Hippocampal formation (tissue), 2 donors: ENCODE data around the gene ZPR1.
"Not testable (repeated sequence)": the region's sequence is repeated elsewhere in the genome, so short reads cannot be mapped to it uniquely, and the experiment has no call there.

Source experiments
- DNase-seq, 2 donors: peaks; one replicate each; lab custom pipeline; 2025; lab: John Stamatoyannopoulos, UW

Gene ZPR1, protein sequence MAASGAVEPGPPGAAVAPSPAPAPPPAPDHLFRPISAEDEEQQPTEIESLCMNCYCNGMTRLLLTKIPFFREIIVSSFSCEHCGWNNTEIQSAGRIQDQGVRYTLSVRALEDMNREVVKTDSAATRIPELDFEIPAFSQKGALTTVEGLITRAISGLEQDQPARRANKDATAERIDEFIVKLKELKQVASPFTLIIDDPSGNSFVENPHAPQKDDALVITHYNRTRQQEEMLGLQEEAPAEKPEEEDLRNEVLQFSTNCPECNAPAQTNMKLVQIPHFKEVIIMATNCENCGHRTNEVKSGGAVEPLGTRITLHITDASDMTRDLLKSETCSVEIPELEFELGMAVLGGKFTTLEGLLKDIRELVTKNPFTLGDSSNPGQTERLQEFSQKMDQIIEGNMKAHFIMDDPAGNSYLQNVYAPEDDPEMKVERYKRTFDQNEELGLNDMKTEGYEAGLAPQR

DNA sequence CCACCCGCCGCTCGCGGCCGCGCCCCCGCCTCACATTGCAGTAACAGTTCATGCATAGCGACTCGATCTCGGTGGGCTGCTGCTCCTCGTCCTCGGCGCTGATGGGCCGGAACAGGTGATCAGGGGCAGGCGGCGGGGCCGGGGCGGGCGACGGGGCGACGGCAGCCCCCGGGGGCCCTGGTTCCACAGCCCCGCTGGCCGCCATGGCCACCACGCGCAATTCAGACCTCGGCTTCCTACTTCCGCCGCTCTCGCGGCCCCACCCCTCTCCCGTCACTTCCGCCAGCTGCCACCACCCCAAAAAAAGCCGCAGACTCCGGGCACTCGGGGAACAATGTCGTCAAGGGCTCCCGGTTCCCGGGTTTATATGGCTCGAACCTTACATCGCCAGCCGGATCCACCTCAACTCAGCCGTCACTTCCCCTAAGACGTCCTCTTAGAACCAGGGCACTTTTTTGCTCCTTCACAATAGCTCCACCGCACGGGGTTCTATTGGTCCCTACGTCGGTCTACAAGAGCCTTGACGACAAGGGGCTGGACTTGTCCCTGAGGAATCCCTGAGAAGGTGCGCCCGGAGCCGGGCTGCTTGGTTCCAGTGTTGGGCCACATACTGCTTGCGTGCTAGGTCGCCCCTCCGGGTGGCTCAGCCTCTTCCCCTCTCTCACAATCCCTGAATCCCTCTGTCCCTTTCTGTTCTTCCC, at the start of gene ZPR1:
Gene ZPR1, minus strand, starts transcription at position 238 of the 701 bp plus-strand sequence. Its CDS starts 33 bp downstream, at position 205.
- peak; percentile 56 to 80 for DNase-seq

DNA sequence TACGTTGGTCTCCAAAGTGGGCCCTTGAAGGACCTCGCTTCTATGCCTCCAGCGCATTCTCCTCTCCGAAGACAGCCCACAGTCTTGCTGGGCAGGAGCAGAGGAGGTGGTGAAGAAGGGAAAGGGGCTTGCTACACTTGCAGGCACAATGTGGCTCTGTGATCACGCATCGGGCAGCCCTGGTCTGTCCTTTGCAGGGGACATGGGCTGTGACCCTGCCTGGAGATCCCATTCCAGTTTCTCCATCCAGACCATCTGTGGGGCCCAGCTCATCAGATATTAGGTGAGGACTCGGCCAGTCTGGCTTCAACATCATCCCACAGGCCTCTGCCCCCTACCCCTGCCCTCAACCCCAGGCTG, 48.8 kb upstream of the ZPR1 start:
- DNase-seq = no peak

DNA sequence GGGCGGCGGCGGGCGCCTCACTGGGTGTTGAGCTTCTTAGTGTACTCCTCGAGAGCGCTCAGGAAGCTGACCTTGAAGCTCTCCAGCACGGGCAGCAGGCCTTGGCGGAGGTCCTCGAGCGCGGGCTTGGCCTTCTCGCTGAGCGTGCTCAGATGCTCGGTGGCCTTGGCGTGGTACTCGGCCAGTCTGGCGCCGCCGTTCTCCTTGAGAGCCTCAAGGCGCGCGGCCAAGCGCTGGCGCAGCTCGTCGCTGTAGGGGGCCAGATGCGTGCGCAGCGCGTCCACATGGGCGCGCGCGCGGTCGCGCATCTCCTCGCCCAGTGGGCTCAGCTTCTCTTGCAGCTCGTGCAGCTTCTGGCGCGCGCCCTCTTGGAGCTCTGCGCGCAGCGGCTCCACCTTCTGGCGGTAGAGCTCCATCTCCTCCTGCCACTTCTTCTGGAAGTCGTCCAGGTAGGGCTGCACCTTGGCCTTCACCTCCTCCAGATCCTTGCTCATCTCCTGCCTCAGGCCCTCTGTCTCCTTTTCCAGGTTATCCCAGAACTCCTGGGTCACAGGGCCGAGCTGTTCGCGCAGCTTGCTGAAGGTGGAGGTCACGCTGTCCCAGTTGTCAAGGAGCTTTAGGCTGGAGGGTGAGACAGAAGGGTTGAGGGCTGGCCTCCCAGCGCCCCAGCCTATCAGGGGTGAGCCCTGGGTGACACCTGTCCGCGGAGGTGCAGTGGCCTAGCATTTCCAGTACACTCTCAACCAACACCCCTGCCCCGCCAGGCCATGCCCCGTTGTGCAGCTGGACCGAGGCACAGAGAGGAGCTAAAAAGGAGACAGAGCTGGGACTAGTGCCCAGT, 48.2 kb upstream of the ZPR1 start:
- DNase-seq = peak; percentile 71 to 78

DNA sequence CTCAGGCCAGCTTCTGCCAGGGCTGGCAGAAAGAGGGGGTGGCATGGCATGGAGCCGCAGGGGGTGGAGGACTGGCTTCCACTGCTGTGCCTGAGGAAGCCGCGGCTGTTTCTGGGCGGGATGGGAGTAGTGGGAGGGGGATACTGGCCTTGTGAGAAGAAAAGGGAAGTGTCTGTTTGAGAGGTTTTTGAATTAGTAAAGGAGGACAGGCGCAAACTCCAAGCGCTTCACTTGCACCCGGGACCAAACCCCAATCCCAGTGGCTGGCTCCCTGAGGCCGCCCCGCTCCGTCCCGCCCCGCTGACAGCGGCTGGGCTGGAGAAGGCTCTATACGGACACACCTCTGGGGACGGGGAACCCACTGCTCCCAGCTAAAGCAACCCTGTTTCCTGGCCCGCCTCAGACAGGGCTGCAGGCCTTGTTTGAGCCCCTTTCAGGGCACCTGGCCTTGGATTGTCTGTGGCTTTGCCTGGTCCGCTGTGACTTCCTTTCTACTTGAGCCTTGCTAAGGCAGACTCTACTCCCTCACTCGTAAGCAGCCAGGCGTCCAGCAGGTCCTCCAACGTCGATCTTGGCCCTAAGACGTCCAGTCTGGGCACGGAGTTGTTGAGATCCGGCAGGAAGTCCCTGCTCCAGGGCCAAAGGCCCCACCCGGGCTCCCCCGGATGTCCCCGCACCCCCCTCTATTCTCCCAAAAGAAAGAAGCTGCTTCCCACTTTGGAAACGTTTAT, 47.4 kb upstream of the ZPR1 start:
- DNase-seq = peak in 1 of 2 donors; percentile 63

DNA sequence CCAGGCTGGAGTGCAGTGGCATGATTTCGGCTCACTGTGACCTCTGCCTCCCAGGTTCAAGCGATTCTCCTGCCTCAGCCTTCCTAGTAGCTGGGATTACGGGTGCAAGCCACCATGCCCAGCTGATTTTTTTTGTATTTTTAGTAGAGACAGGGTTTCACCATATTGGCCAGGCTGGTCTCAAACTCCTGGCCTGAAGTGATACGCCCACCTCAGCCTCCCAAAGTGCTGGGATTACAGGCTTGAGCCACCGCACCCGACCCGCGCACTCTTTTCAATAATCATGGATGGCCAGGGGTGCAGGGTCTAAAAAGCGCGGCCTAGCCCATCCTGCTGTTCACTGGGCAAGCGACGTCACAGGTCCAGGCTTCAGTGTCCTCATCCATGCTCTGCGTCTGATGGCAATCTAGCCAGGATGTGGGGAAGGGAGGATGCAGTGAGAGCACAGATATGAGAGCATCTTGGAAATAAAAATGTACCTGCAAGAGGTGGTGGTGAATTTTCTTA, 46.8 kb upstream of the ZPR1 start:
- not testable (repeated sequence) for DNase-seq

DNA sequence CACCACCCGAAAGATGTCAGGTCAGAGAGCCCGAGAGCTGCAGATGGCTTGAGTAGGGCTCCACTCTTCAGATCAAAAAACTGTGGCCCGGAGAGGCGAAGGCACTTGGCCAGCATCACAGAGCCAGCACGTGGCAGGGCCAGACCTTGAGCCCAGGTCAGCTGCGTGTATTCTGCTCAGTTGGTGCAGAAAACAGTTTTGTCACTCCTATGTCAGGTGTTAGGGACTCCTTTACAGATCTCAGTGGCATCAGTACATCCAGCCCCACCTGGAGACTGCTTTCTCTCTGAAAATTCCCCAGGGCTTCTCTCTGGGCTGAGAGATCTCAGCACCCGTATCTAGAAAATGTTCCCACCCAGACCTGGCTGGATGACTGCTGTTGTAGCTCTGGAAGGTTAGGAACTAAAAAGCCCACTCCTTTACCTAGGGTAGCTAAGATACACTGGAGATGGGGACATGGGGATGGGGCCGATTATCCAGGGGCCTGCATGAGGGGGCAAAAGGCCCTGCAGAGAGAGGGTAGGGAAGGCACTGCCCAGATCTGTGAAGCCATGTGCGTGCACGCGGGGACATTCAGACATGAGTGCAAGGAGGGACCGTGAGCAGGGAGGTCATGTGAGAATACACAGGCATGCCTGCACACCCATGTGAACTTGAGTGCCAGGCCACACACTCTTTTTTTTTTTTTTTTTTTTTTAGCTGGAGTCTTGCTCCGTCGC, 46.2 kb upstream of the ZPR1 start:
- DNase-seq = no peak

DNA sequence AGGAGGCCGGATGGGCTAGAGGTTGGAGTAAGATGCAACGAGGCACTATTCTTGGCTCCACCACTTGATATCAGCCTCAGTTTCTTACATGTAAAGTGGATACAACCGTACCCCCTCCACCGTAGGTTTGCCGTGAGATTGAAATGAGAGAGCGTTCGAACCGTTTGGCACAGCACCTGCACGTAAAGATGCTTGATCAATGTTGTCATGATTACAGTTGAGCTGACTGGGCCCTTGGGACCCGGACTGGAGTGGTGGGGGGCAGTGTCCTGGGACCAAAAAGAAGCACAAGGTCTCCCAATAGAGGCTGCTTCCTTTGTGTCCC, 45.6 kb upstream of the ZPR1 start:
- no peak for DNase-seq

DNA sequence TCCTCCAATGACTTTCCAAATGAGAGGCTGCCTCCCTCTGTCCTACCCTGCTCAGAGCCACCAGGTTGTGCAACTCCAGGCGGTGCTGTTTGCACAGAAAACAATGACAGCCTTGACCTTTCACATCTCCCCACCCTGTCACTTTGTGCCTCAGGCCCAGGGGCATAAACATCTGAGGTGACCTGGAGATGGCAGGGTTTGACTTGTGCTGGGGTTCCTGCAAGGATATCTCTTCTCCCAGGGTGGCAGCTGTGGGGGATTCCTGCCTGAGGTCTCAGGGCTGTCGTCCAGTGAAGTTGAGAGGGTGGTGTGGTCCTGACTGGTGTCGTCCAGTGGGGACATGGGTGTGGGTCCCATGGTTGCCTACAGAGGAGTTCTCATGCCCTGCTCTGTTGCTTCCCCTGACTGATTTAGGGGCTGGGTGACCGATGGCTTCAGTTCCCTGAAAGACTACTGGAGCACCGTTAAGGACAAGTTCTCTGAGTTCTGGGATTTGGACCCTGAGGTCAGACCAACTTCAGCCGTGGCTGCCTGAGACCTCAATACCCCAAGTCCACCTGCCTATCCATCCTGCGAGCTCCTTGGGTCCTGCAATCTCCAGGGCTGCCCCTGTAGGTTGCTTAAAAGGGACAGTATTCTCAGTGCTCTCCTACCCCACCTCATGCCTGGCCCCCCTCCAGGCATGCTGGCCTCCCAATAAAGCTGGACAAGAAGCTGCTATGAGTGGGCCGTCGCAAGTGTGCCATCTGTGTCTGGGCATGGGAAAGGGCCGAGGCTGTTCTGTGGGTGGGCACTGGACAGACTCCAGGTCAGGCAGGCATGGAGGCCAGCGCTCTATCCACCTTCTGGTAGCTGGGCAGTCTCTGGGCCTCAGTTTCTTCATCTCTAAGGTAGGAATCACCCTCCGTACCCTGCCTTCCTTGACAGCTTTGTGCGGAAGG, 44.8 kb upstream of the ZPR1 start:
- DNase-seq = no peak

DNA sequence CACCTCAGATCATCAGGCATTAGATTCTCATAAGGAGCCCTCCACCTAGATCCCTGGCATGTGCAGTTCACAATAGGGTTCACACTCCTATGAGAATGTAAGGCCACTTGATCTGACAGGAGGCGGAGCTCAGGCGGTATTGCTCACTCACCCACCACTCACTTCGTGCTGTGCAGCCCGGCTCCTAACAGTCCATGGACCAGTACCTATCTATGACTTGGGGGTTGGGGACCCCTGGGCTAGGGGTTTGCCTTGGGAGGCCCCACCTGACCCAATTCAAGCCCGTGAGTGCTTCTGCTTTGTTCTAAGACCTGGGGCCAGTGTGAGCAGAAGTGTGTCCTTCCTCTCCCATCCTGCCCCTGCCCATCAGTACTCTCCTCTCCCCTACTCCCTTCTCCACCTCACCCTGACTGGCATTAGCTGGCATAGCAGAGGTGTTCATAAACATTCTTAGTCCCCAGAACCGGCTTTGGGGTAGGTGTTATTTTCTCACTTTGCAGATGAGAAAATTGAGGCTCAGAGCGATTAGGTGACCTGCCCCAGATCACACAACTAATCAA, 44.0 kb upstream of the ZPR1 start:
- no peak for DNase-seq

DNA sequence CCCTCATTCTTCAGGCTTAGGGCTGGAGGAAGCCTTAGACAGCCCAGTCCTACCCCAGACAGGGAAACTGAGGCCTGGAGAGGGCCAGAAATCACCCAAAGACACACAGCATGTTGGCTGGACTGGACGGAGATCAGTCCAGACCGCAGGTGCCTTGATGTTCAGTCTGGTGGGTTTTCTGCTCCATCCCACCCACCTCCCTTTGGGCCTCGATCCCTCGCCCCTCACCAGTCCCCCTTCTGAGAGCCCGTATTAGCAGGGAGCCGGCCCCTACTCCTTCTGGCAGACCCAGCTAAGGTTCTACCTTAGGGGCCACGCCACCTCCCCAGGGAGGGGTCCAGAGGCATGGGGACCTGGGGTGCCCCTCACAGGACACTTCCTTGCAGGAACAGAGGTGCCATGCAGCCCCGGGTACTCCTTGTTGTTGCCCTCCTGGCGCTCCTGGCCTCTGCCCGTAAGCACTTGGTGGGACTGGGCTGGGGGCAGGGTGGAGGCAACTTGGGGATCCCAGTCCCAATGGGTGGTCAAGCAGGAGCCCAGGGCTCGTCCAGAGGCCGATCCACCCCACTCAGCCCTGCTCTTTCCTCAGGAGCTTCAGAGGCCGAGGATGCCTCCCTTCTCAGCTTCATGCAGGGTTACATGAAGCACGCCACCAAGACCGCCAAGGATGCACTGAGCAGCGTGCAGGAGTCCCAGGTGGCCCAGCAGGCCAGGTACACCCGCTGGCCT, 42.5 kb upstream of the ZPR1 start:
- no peak for DNase-seq

DNA sequence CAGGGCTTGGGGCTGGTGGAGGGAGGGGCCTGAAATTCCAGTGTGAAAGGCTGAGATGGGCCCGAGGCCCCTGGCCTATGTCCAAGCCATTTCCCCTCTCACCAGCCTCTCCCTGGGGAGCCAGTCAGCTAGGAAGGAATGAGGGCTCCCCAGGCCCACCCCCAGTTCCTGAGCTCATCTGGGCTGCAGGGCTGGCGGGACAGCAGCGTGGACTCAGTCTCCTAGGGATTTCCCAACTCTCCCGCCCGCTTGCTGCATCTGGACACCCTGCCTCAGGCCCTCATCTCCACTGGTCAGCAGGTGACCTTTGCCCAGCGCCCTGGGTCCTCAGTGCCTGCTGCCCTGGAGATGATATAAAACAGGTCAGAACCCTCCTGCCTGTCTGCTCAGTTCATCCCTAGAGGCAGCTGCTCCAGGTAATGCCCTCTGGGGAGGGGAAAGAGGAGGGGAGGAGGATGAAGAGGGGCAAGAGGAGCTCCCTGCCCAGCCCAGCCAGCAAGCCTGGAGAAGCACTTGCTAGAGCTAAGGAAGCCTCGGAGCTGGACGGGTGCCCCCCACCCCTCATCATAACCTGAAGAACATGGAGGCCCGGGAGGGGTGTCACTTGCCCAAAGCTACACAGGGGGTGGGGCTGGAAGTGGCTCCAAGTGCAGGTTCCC, 41.8 kb upstream of the ZPR1 start, which contains the start of gene APOC3:
Gene APOC3, plus strand, starts transcription at position 383 of the 659 bp plus-strand sequence. CDS start 676 bp downstream, outside the sequence.
- DNase-seq = no peak

DNA sequence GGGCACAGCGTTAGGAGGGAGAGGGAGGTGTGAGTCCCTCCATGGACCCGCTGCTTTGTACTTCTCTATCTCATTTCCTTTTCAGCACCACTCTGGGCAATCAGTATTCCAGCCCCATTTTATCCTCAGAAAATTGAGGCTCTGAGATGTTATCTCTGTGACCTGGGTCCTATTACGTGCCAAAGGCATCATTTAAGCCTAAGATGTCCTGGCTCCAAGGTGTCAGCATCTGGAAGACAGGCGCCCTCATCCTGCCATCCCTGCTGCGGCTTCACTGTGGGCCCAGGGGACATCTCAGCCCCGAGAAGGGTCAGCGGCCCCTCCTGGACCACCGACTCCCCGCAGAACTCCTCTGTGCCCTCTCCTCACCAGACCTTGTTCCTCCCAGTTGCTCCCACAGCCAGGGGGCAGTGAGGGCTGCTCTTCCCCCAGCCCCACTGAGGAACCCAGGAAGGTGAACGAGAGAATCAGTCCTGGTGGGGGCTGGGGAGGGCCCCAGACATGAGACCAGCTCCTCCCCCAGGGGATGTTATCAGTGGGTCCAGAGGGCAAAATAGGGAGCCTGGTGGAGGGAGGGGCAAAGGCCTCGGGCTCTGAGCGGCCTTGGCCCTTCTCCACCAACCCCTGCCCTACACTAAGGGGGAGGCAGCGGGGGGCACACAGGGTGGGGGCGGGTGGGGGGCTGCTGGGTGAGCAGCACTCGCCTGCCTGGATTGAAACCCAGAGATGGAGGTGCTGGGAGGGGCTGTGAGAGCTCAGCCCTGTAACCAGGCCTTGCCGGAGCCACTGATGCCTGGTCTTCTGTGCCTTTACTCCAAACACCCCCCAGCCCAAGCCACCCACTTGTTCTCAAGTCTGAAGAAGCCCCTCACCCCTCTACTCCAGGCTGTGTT, 41.1 kb upstream of the ZPR1 start:
- DNase-seq = no peak

DNA sequence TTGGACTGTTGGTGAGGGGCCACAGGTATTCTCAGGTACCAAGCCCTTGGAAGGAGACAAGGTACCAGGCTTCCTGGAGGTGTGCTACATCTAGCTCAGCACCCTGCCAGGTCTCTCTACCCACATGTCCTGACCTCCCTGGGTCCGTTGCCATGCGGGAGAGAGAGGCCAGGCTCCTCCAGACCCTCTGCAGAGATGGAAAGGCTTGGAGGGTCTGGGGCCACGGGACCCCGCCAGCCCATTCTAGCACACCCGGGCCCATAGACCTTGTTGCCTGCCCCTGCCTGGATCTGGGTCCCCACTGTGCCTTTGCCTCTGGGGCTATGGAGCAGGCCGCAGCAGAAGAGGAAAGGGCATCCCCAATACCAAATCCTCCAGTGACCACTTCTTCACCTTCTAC, 39.6 kb upstream of the ZPR1 start:
- no peak for DNase-seq

DNA sequence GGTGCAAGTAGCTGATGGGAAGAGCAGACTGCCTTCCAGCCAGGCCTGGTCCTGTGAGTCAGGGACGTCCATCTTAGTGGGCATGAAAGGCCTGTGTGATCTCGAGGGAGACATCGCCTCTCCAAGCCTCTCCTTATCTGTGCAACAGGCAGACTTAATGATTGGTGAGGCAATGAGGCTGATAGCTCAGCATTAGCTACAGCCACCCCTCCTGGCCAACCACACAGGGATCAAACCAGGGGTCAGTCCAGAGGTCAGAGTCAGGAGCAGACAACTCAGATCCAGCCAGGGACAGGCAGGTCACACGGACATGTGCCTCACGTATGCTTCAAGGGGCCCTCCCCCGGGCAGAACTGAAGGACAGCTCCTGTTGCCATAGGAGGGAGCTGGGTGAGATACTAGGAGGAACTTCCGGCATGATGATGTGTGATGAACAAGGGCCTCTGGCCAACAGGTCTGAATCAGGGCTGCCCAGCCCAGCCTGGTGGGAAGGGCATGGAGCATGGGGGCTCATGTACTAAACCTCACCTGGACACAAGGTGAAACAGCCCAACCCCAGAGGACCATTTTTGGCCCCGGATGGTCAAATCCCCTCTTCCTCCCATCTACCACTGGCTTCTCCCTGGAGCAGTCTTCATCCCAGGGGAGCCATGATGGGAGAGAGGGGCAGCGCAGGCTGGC, 39.1 kb upstream of the ZPR1 start:
- no peak for DNase-seq

DNA sequence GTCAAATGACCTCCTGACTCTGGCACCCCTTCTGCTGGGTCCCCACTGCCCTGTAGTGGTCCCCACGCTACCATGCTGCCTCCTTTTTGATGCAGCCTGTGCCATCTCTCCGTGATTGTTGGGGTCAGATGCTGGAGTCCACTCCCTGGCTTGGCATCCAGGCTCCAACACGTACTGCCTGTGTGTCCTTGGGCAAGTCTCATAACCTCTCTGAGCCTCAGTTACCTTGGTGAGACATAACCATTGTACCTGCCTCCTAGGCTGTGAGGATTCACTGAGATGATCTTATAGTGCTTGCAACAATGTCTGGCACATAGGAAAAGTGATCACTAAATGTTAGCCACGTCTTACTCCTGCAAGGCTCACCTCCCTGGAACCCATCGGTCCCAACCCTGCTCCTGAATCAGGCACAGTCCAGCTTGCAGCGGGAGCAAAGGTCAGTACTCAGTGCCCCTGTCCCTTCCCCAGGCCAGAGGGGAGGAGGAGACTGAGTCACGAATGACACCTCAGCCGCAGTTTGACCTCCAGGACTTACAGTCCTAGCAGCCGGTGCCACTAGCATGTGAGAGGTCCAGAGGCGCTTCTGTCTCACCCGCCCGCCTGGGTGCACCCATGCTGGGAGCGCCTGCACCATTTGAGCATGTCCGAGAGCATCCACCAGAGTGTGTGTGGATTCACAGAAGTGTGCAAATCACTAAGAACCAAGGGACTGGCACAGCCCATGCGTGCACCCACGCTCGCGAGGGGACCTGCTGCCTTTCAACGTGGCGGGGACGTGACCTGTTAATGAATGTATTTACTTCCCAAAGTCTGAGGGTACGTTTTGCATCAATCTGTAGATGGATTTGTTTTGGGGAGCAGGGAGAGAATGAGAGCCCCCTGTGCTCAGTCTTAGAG, 38.3 kb upstream of the ZPR1 start:
- no peak for DNase-seq
